Ascending aorta (tissue), 2 donors: ENCODE measurements around the gene BEND6. TPM values are rescaled to one million over a fixed set of nuclear protein-coding genes. Genes with fewer than 3 reads are reported as not detected.

Experiments used
- DNase-seq, 2 donors: peaks; one replicate each; pipeline ENCODE4 v3.0.0-alpha.2; 2019; ENCODE audit warnings: low spot score in 2 of 2
- H3K27ac ChIP-seq, 2 donors: fragments of 200-600 bp; sonication (generic); one replicate each; pipeline ENCODE4 v1.5.1; 2016 to 2017; ENCODE audit warnings: mild to moderate bottlenecking in 1 of 2
- H3K27me3 ChIP-seq: fragments of 200-600 bp; sonication (generic); one replicate; pipeline ENCODE4 v1.5.1; 2017
- H3K36me3 ChIP-seq, 2 donors: fragments of 200-600 bp; sonication (generic); one replicate each; pipeline ENCODE4 v1.5.1; 2016
- H3K4me1 ChIP-seq, 2 donors: fragments of 200-600 bp; sonication (generic); one replicate each; pipeline ENCODE4 v1.5.1; 2016 to 2017; ENCODE audit warnings: mild to moderate bottlenecking in 1 of 2
- H3K4me3 ChIP-seq, 2 donors: fragments of 200-600 bp; sonication (generic); one replicate each; pipeline ENCODE4 v1.5.1; 2016 to 2017; ENCODE audit warnings: mild to moderate bottlenecking in 1 of 2
- H3K9me3 ChIP-seq, 2 donors: fragments of 200-600 bp; sonication (generic); one replicate each; pipeline ENCODE4 v1.5.1; 2016
- CTCF ChIP-seq, 3 experiments: fragments of 200-600 bp in 2 of 3; fragments of 450-650 bp in 1 of 3; sonication (generic) in 2 of 3; IDR thresholded peaks; one replicate each; pipeline ENCODE4 v1.5.1; 2016 to 2019; ENCODE audit warnings: antibody characterized with exemption in 3 of 3, mild to moderate bottlenecking in 1 of 3, moderate library complexity in 1 of 3
- intact Hi-C: fragments of 100-400 bp; cut with DNase I; formaldehyde crosslinking; loops from one replicate; pipeline ENCODE4 v1.15.1; 2023
- total RNA-seq: library from RNA; depleted of rRNA; stranded (reverse); fragments of >200 nt; gene quantifications from one replicate; pipeline ENCODE4 v1.1.0, GENCODE V29; 2016

Gene BEND6
- total RNA-seq, 1 donor from 2014 or later: 1.3 TPM

- Histone ChIP-seq H3K4me1 (no peaks in the 10 kb centered on the region), H3K27me3 (no peaks in the 10 kb centered on the region), H3K27ac (no peak overlapping the region), H3K4me3 (no peak overlapping the region), H3K9me3 (no peaks in the 10 kb centered on the region), H3K36me3 (no peaks in the 10 kb centered on the region)
- no peak for TF ChIP-seq CTCF (IDR thresholded peaks at IDR 0.05)
- intact Hi-C loops: no loop called here
- DNase-seq: no peak
These were observed 20.0 kb upstream of the BEND6 start for GRCh38 chr6:56934876-56935275.

DNA sequence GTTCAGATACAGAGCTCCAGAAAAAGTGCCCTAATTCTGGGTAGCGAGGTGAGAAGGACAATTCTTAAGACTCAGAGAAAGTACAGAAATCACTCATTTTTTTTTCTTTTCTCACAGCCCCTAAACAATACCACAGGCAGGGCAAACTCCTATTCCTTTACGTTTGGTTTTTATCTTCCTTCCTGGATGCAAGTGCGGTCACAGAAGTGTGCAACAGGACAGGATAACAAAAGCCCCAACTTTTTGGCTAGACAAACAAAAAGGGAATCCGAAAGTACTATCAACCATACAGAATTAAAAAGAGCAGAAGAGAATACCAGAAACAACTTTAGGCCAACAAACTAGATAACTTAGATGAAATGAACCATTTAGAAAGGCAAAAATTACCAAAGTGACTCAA, 18.4 kb upstream of the BEND6 start:
- Histone ChIP-seq H3K27me3 (no peaks in the 10 kb centered on the region), H3K36me3 (no peaks in the 10 kb centered on the region), H3K4me3 (no peak overlapping the region), H3K9me3 (peaks cover 0 to 7% of the 10 kb centered on the region in 2 donors), H3K27ac (no peak overlapping the region), H3K4me1 (no peaks in the 10 kb centered on the region)
- DNase-seq: no peak
- intact Hi-C loops: no loop called here
- no peak for TF ChIP-seq CTCF (IDR thresholded peaks at IDR 0.05)

DNA sequence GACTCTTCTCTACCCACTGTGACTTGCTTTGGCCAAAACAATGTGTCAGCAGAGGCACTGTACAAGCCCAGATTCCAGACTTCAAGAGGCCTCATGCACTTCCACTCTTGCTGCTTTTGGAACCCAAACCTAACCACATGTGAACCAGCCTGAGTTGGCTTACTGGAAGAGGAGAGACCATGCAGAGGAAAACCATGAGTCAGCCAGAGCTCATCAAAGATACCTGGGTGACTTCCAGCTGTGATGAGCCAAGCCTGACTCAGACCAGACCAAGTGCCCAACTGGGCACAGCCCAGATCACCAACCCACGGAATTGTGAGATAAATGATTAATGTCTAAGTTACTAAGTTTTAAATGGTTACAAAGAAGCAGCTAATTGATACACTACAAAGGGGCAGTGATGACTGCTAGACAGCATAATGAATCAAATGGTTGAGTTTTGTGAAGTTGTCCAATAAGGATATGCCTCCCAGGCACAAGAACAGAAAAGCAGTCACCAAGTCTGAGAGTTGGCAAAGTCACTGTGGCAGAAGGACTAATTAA, 16.2 kb upstream of the BEND6 start:
- DNase-seq: peak in 1 of 2 donors; percentile 83
- intact Hi-C loops: no loop called here
- no peak overlapping the region for H3K4me3 ChIP-seq
- H3K27me3 ChIP-seq: no peaks in the 10 kb centered on the region
- H3K27ac ChIP-seq: no peak overlapping the region
- no peak for TF ChIP-seq CTCF (IDR thresholded peaks at IDR 0.05)
- H3K4me1 ChIP-seq: no peaks in the 10 kb centered on the region
- no peaks in the 10 kb centered on the region for H3K36me3 ChIP-seq
- peaks cover 0 to 13% of the 10 kb centered on the region in 2 donors for H3K9me3 ChIP-seq

GRCh38 chr6:56940463-56940862, 14.4 kb upstream of the BEND6 start:
- no peak for DNase-seq
- Histone ChIP-seq H3K4me1 (no peaks in the 10 kb centered on the region), H3K9me3 (peaks cover 0 to 13% of the 10 kb centered on the region in 2 donors), H3K4me3 (no peak overlapping the region), H3K27ac (no peak overlapping the region), H3K27me3 (no peaks in the 10 kb centered on the region), H3K36me3 (no peaks in the 10 kb centered on the region)
- intact Hi-C loops: no loop called here
- TF ChIP-seq CTCF (IDR thresholded peaks at IDR 0.05): no peak

- no peak for DNase-seq
- intact Hi-C loops: no loop called here
- no peak overlapping the region for H3K4me3 ChIP-seq
- H3K36me3 ChIP-seq: no peaks in the 10 kb centered on the region
- peaks cover 0 to 13% of the 10 kb centered on the region in 2 donors for H3K9me3 ChIP-seq
- no peak overlapping the region for H3K27ac ChIP-seq
- TF ChIP-seq CTCF (IDR thresholded peaks at IDR 0.05): no peak
- no peaks in the 10 kb centered on the region for H3K4me1 ChIP-seq
- no peaks in the 10 kb centered on the region for H3K27me3 ChIP-seq
These were observed 13.9 kb upstream of the BEND6 start for GRCh38 chr6:56940977-56941376.

GRCh38 chr6:56944661-56945060, 10.2 kb upstream of the BEND6 start:
- no peaks in the 10 kb centered on the region for H3K36me3 ChIP-seq
- H3K27ac ChIP-seq: no peak overlapping the region
- intact Hi-C loops: no loop called here
- TF ChIP-seq CTCF (IDR thresholded peaks at IDR 0.05): no peak
- H3K27me3 ChIP-seq: no peaks in the 10 kb centered on the region
- H3K4me3 ChIP-seq: no peak overlapping the region
- H3K9me3 ChIP-seq: peaks cover 0 to 13% of the 10 kb centered on the region in 2 donors
- no peaks in the 10 kb centered on the region for H3K4me1 ChIP-seq
- no peak for DNase-seq
